Calu3 (cell line): Measurements from ENCODE around the gene ETS1. TPM values are rescaled to one million over a fixed set of nuclear protein-coding genes. Genes with fewer than 3 reads are reported as not detected.
A peak's percentile ranks its signal among the peaks of the same experiment; 100 is the strongest.

Experiments used
- BruUV-seq: library from RNA; stranded (reverse); fragments of 400-500 nt; replicated peaks from 2 replicates; lab custom pipeline; 2021; lab: Mats Ljungman, UMichigan
- CTCF ChIA-PET: fragments of 300-600 bp; sonication (Branson Sonifier 250); formaldehyde crosslinking; loops from one replicate; lab custom pipeline; 2022; ENCODE audit warnings: antibody characterized with exemption; lab: Charles Lee
- DNase-seq: peaks from one replicate; pipeline ENCODE4 v3.0.0; 2022
- H3K27ac Mint-ChIP-seq: one replicate; pipeline ENCODE4 v1.8.0; 2022; ENCODE audit warnings: mixed read lengths; ENCODE audit not compliant: unreplicated experiment
- H3K27me3 Mint-ChIP-seq: one replicate; pipeline ENCODE4 v1.8.0; 2022; ENCODE audit warnings: mixed read lengths; ENCODE audit not compliant: unreplicated experiment
- H3K36me3 Mint-ChIP-seq: one replicate; pipeline ENCODE4 v1.8.0; 2022; ENCODE audit warnings: mild to moderate bottlenecking, moderate library complexity, mixed read lengths; ENCODE audit not compliant: insufficient read depth, unreplicated experiment
- H3K4me1 Mint-ChIP-seq: one replicate; pipeline ENCODE4 v1.8.0; 2022; ENCODE audit warnings: mild to moderate bottlenecking, low read depth, mixed read lengths; ENCODE audit not compliant: unreplicated experiment
- H3K4me3 Mint-ChIP-seq: one replicate; pipeline ENCODE4 v1.8.0; 2022; ENCODE audit warnings: mild to moderate bottlenecking, low read depth, moderate library complexity, mixed read lengths; ENCODE audit not compliant: unreplicated experiment
- H3K9me3 Mint-ChIP-seq: one replicate; pipeline ENCODE4 v1.8.0; 2022; ENCODE audit warnings: low read depth, mixed read lengths; ENCODE audit not compliant: unreplicated experiment
- intact Hi-C: fragments of 100-400 bp; cut with micrococcal nuclease; formaldehyde crosslinking; loops from one replicate; pipeline ENCODE4 v1.10.0; 2022; ENCODE audit not compliant: unreplicated experiment
- total RNA-seq: library from RNA; stranded (reverse); gene quantifications from 2 replicates; pipeline ENCODE4 v1.2.3, GENCODE V29; 2022
- TF ChIP-seq, protein P1 (sequence below): fragments of 200-600 bp; IDR thresholded peaks from one replicate; pipeline ENCODE4 v1.8.0; 2022; ENCODE audit warnings: antibody characterized with exemption; ENCODE audit not compliant: unreplicated experiment

ETS1 gene
- total RNA-seq, 1 experiment from 2014 or later: 38.4 TPM

DNA sequence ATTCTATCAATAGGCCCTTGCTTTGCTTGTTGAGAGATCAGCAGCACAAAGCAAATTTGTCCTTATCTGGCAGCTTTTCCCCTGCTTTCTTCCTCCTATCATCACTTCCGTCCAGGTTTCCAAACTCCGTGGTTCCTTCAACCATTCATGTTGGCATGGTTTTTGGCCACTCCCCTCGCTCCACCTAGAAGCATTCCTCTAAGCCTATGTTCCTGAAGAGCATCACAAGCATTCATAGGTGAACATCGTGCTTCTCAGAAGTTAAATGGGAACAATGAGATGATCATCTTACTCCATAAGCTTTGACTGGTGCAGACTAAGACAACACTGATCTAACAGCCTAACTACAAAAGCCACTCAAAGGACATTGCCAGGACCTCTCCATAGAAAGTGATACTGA lies 86.3 kb downstream of the ETS1 start:
- Mint-ChIP-seq H3K27me3 (no peaks in the 10 kb centered on the region), H3K27ac (peak overlapping the region; percentile 82), H3K4me3 (no peak overlapping the region), H3K4me1 (peaks cover 90% of the 10 kb centered on the region), H3K9me3 (no peaks in the 10 kb centered on the region), H3K36me3 (peaks cover 11% of the 10 kb centered on the region)
- intact Hi-C loops: loop anchor here (5.0 kb wide), 1 partner anchor 34 kb away; no protein-coding TSS in a partner anchor
- TF ChIP-seq, protein P1, sequence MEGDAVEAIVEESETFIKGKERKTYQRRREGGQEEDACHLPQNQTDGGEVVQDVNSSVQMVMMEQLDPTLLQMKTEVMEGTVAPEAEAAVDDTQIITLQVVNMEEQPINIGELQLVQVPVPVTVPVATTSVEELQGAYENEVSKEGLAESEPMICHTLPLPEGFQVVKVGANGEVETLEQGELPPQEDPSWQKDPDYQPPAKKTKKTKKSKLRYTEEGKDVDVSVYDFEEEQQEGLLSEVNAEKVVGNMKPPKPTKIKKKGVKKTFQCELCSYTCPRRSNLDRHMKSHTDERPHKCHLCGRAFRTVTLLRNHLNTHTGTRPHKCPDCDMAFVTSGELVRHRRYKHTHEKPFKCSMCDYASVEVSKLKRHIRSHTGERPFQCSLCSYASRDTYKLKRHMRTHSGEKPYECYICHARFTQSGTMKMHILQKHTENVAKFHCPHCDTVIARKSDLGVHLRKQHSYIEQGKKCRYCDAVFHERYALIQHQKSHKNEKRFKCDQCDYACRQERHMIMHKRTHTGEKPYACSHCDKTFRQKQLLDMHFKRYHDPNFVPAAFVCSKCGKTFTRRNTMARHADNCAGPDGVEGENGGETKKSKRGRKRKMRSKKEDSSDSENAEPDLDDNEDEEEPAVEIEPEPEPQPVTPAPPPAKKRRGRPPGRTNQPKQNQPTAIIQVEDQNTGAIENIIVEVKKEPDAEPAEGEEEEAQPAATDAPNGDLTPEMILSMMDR: no peak
- BruUV-seq: no TSS peak
- CTCF ChIA-PET: no interaction called here
- DNase-seq: no peak

- intact Hi-C loops: loop anchor here (5.0 kb wide), 1 partner anchor 33 kb away; no protein-coding TSS in a partner anchor
- DNase-seq: no peak
- Mint-ChIP-seq H3K27ac (peak overlapping the region; percentile 82), H3K9me3 (no peaks in the 10 kb centered on the region), H3K36me3 (peaks cover 15% of the 10 kb centered on the region), H3K27me3 (no peaks in the 10 kb centered on the region), H3K4me1 (peaks cover 92% of the 10 kb centered on the region), H3K4me3 (no peak overlapping the region)
- TF ChIP-seq, protein P1: no peak
- CTCF ChIA-PET: no interaction called here
- BruUV-seq: no TSS peak
These were observed 86.9 kb downstream of the ETS1 start for GRCh38 chr11:128500493-128500892.

DNA sequence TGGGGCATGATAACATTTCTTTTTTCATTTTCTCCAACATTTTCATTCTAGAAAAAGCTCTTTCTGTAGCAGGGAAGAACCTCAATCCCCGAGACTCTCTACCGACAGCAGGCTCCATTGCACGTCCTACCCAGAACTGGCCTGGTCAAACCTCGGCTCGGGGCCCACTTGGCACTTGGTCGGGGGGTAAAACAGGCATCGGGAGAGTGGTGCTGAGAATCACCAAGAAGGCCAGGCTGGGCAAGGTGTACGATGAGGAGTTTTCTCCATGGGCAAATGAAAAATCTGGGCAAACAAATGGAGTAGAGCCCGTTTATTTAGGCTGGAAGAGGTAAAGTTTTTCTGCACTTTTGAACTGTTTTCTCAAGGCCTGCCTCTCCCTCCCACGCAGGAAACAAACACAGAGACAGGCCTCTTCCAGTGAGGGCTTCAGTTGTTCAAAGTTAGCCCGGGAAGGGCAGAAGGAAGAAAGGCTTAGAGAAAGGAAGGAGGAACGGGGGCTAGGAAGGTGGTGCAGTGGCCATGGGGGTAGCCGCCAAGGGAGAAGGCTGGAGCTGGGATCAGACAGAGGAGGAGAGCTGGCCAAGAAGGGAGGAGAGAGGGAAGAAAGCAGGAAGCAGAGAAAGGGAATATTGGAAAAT lies 87.6 kb downstream of the ETS1 start:
- H3K9me3 Mint-ChIP-seq: no peaks in the 10 kb centered on the region
- peaks cover 13% of the 10 kb centered on the region for H3K36me3 Mint-ChIP-seq
- H3K27ac Mint-ChIP-seq: peak overlapping the region; percentile 48
- CTCF ChIA-PET: no interaction called here
- peaks cover 86% of the 10 kb centered on the region for H3K4me1 Mint-ChIP-seq
- no peak for DNase-seq
- no TSS peak for BruUV-seq
- peak overlapping the region; percentile 7 for H3K4me3 Mint-ChIP-seq
- TF ChIP-seq, protein P1: no peak
- no peaks in the 10 kb centered on the region for H3K27me3 Mint-ChIP-seq
- intact Hi-C loops: loop anchor here (5.0 kb wide), 1 partner anchor 32 kb away; no protein-coding TSS in a partner anchor

DNA sequence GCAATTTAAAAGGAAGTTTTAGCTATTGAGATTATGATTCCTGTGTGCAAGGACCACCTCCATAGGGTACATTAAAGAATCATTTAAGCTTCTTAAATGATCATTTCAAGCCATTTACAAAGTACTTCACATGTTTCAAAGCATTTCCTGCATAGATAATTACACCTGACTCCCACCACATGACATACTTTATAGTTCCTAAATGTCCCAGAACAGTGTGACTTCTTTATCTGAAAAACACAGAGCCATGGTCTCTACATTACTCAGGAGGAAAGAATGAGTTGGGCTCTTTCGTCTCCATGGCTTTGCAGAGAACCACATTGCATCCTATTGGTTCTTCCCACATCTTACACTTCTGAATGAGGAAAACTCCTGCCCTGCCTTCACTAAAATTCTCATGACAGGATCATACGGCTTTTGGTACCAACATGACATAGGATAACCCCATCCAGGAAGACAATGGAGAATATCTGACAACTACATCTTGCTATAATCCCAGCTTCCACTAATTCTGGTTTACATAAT lies 88.6 kb downstream of the ETS1 start:
- Mint-ChIP-seq H3K9me3 (no peaks in the 10 kb centered on the region), H3K4me3 (no peak overlapping the region), H3K27ac (peak overlapping the region; percentile 68), H3K4me1 (peaks cover 76% of the 10 kb centered on the region), H3K36me3 (peaks cover 11% of the 10 kb centered on the region), H3K27me3 (no peaks in the 10 kb centered on the region)
- BruUV-seq: no TSS peak
- no peak for DNase-seq
- CTCF ChIA-PET: no interaction called here
- TF ChIP-seq, protein P1: no peak
- intact Hi-C loops: no loop called here
